Measurements from ENCODE around the gene KRTAP10-2. TPM values are rescaled to one million over a fixed set of nuclear protein-coding genes. Genes with fewer than 3 reads are reported as not detected.
"Not testable (repeated sequence)": the region's sequence is repeated elsewhere in the genome, so short reads cannot be mapped to it uniquely, and the experiment has no call there.

KRTAP10-2 gene
- total RNA-seq, 1 experiment from 2014 or later = not detected

- DNase-seq (ENCODE audit: unreplicated experiment) = no peak
- peaks cover 5% of the 10 kb centered on the region for H3K36me3 Mint-ChIP-seq (ENCODE audit: insufficient read depth, unreplicated experiment)
- H3K9me3 Mint-ChIP-seq (ENCODE audit: unreplicated experiment) = peaks cover 12% of the 10 kb centered on the region
- no peak for TF ChIP-seq CTCF (IDR thresholded peaks at IDR 0.05; ENCODE audit: unreplicated experiment)
- H3K4me1 Mint-ChIP-seq (ENCODE audit: insufficient read depth, unreplicated experiment) = peaks cover 6% of the 10 kb centered on the region
- no peak overlapping the region for H3K27ac Mint-ChIP-seq (ENCODE audit: low read depth, unreplicated experiment)
- intact Hi-C loops (cut with micrococcal nuclease) = no loop called here
- H3K27me3 Mint-ChIP-seq (ENCODE audit: insufficient read depth, unreplicated experiment) = peaks cover 23% of the 10 kb centered on the region
- BruUV-seq (replicated peaks) = no TSS peak
- no peak overlapping the region for H3K4me3 Mint-ChIP-seq (ENCODE audit: unreplicated experiment)
- POLR2A ChIA-PET = no interaction called here
- CTCF ChIA-PET = interaction anchor here (0.6 kb wide), 1 partner anchor 133 kb away, joined by 3 read pairs; no protein-coding TSS in a partner anchor
Observed at GRCh38 chr21:44593598-44594405, 42.5 kb upstream of the KRTAP10-2 start.

GRCh38 chr21:44592446-44593311, 41.4 kb upstream of the KRTAP10-2 start, which contains the start of gene KRTAP10-6:
TSS of gene KRTAP10-6 (minus strand) at chr21:44592505. CDS start at chr21:44592484, 21 bp downstream.
- ChIA-PET POLR2A (no interaction called here), CTCF (no interaction called here)
- DNase-seq (ENCODE audit: unreplicated experiment) = no peak
- intact Hi-C loops (cut with micrococcal nuclease) = no loop called here
- peaks cover 5% of the 10 kb centered on the region for H3K36me3 Mint-ChIP-seq (ENCODE audit: insufficient read depth, unreplicated experiment)
- no peak within 1 kb of the TSS for H3K4me3 Mint-ChIP-seq (ENCODE audit: unreplicated experiment)
- peaks cover under 1% of the 10 kb centered on the region for H3K9me3 Mint-ChIP-seq (ENCODE audit: unreplicated experiment)
- H3K27me3 Mint-ChIP-seq (ENCODE audit: insufficient read depth, unreplicated experiment) = peaks cover 19% of the 10 kb centered on the region
- no peak for TF ChIP-seq CTCF (IDR thresholded peaks at IDR 0.05; ENCODE audit: unreplicated experiment)
- no TSS peak for BruUV-seq (replicated peaks)
- H3K4me1 Mint-ChIP-seq (ENCODE audit: insufficient read depth, unreplicated experiment) = peaks cover under 1% of the 10 kb centered on the region
- H3K27ac Mint-ChIP-seq (ENCODE audit: low read depth, unreplicated experiment) = no peak within 1 kb of the TSS

GRCh38 chr21:44591801-44592130, 40.5 kb upstream of the KRTAP10-2 start:
- DNase-seq (ENCODE audit: unreplicated experiment); H3K4me3 Mint-ChIP-seq (ENCODE audit: unreplicated experiment); H3K4me1 Mint-ChIP-seq (ENCODE audit: insufficient read depth, unreplicated experiment); H3K36me3 Mint-ChIP-seq (ENCODE audit: insufficient read depth, unreplicated experiment); POLR2A ChIA-PET; intact Hi-C loops (cut with micrococcal nuclease); H3K9me3 Mint-ChIP-seq (ENCODE audit: unreplicated experiment); BruUV-seq (replicated peaks); H3K27ac Mint-ChIP-seq (ENCODE audit: low read depth, unreplicated experiment): not testable (repeated sequence)
- CTCF ChIA-PET = interaction anchor here (0.6 kb wide), 1 partner anchor 148 kb away, joined by 3 read pairs; no protein-coding TSS in a partner anchor
- H3K27me3 Mint-ChIP-seq (ENCODE audit: insufficient read depth, unreplicated experiment) = peaks cover 24% of the 10 kb centered on the region

GRCh38 chr21:44590897-44591800, 39.8 kb upstream of the KRTAP10-2 start:
- intact Hi-C loops (cut with micrococcal nuclease); H3K27ac Mint-ChIP-seq (ENCODE audit: low read depth, unreplicated experiment); H3K4me3 Mint-ChIP-seq (ENCODE audit: unreplicated experiment); DNase-seq (ENCODE audit: unreplicated experiment); H3K9me3 Mint-ChIP-seq (ENCODE audit: unreplicated experiment); H3K4me1 Mint-ChIP-seq (ENCODE audit: insufficient read depth, unreplicated experiment); H3K36me3 Mint-ChIP-seq (ENCODE audit: insufficient read depth, unreplicated experiment); POLR2A ChIA-PET; BruUV-seq (replicated peaks): not testable (repeated sequence)
- H3K27me3 Mint-ChIP-seq (ENCODE audit: insufficient read depth, unreplicated experiment) = peaks cover 31% of the 10 kb centered on the region
- CTCF ChIA-PET = interaction anchor here (0.6 kb wide), 2 partner anchors 149 to 357 kb away, joined by 3 to 4 read pairs; no protein-coding TSS in a partner anchor
